Neural progenitor cell (in vitro differentiated cells): ENCODE results near the gene NLRP8. TPM values are rescaled to one million over a fixed set of nuclear protein-coding genes. Genes with fewer than 3 reads are reported as not detected.

Source experiments
- DNase-seq: peaks from one replicate; pipeline ENCODE4 v3.0.0-alpha.2; 2016; ENCODE audit warnings: low spot score
- H2AFZ ChIP-seq: fragments of 200-600 bp; sonication (generic); replicated peaks from 2 replicates; pipeline ENCODE4 v1.6.1; 2016; ENCODE audit warnings: antibody characterized with exemption
- H3F3A ChIP-seq: fragments of 200-600 bp; sonication (generic); 2 replicates; pipeline ENCODE4 v1.6.1; 2016; ENCODE audit warnings: antibody characterized with exemption, low read depth
- H3K27ac ChIP-seq: fragments of 200-600 bp; sonication (generic); 2 replicates; pipeline ENCODE4 v1.5.1; 2016; ENCODE audit warnings: mild to moderate bottlenecking
- H3K27me3 ChIP-seq: fragments of 200-600 bp; sonication (generic); 2 replicates; pipeline ENCODE4 v1.6.1; 2016; ENCODE audit warnings: mild to moderate bottlenecking, moderate library complexity
- H3K36me3 ChIP-seq: fragments of 200-600 bp; sonication (generic); 2 replicates; pipeline ENCODE4 v1.5.1; 2016
- H3K4me1 ChIP-seq: fragments of 200-600 bp; sonication (generic); 2 replicates; pipeline ENCODE4 v1.6.1; 2016; ENCODE audit warnings: mixed run types
- H3K4me2 ChIP-seq: fragments of 200-600 bp; sonication (generic); 2 replicates; pipeline ENCODE4 v1.6.1; 2016
- H3K4me3 ChIP-seq: fragments of 200-600 bp; sonication (generic); 2 replicates; pipeline ENCODE4 v1.5.1; 2016
- H3K79me2 ChIP-seq: fragments of 200-600 bp; sonication (generic); 2 replicates; pipeline ENCODE4 v1.6.1; 2016; ENCODE audit warnings: low read depth
- H3K9ac ChIP-seq: fragments of 200-600 bp; sonication (generic); 2 replicates; pipeline ENCODE4 v1.6.1; 2016
- H3K9me3 ChIP-seq: fragments of 200-600 bp; sonication (generic); 2 replicates; pipeline ENCODE4 v1.5.1; 2016; ENCODE audit warnings: low read depth
- H4K20me1 ChIP-seq: fragments of 200-600 bp; sonication (generic); 2 replicates; pipeline ENCODE4 v1.6.1; 2016; ENCODE audit warnings: low read depth
- H3K27ac Mint-ChIP-seq: 3 replicates; pipeline ENCODE4 v1.8.0; 2021; ENCODE audit warnings: mixed read lengths
- H3K27me3 Mint-ChIP-seq: 2 replicates; pipeline ENCODE4 v1.8.0; 2022; ENCODE audit warnings: low read depth, mild to moderate bottlenecking, inconsistent platforms, moderate library complexity, mixed read lengths; ENCODE audit not compliant: insufficient read depth
- H3K36me3 Mint-ChIP-seq: 3 replicates; pipeline ENCODE4 v1.8.0; 2021; ENCODE audit warnings: mixed read lengths
- H3K4me1 Mint-ChIP-seq: 3 replicates; pipeline ENCODE4 v1.8.0; 2021; ENCODE audit warnings: mixed read lengths
- H3K4me3 Mint-ChIP-seq: 3 replicates; pipeline ENCODE4 v1.8.0; 2021; ENCODE audit warnings: mild to moderate bottlenecking, moderate library complexity, mixed read lengths
- H3K9me3 Mint-ChIP-seq: 3 replicates; pipeline ENCODE4 v1.8.0; 2020; ENCODE audit warnings: mixed read lengths
- EZH2 ChIP-seq: fragments of 200-600 bp; sonication (generic); IDR thresholded peaks from 2 replicates; pipeline ENCODE4 v1.6.1; 2017; ENCODE audit warnings: antibody characterized with exemption, mild to moderate bottlenecking, moderate library complexity
- EZH2phosphoT487 ChIP-seq: fragments of 200-600 bp; sonication (generic); IDR thresholded peaks from 2 replicates; pipeline ENCODE4 v1.6.1; 2017; ENCODE audit warnings: antibody characterized with exemption
- total RNA-seq: library from RNA; depleted of rRNA; stranded (reverse); fragments of >200 nt; gene quantifications from 2 replicates; pipeline ENCODE4 v1.2.3, GENCODE V29; 2015; ENCODE audit warnings: low replicate concordance
- TF ChIP-seq, protein P1 (sequence below): fragments of 200-600 bp; sonication (generic); IDR thresholded peaks from 2 replicates; pipeline ENCODE4 v1.5.1; 2017; ENCODE audit warnings: antibody characterized with exemption, mild to moderate bottlenecking

NLRP8 gene
- total RNA-seq, 1 donor from 2014 or later = not detected

DNA sequence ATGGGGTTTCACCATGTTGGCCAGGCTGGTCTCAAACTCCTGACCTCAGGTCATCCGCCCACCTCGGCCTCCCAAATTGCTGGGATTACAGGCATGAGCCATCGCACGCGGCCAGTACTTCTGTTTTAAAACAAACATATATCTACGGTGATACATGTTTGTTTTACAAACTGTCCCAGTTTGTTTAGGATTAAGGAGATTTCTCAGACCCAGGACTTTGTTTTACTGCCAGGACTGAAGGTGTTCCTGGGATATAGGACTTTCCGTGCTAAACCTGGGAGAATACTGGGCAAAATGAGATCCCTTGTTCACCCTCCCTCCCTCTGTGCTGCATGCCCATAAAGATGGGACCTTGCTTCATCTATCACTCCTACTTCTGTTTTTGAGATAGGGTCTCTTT lies 8.8 kb downstream of the NLRP8 start:
- Histone ChIP-seq H3K9me3 (peaks cover 4% of the 10 kb centered on the region), H3K9ac (no peak overlapping the region), H3K4me2 (no peak overlapping the region), H3K79me2 (no peaks in the 10 kb centered on the region), H3K27me3 (no peaks in the 10 kb centered on the region), H3K36me3 (no peaks in the 10 kb centered on the region), H3K4me1 (no peaks in the 10 kb centered on the region), H3F3A (no peaks in the 10 kb centered on the region), H3K27ac (no peak overlapping the region), H2AFZ (no peak overlapping the region), H4K20me1 (no peaks in the 10 kb centered on the region), H3K4me3 (no peak overlapping the region)
- H3K4me1 Mint-ChIP-seq = no peaks in the 10 kb centered on the region
- no peaks in the 10 kb centered on the region for H3K27me3 Mint-ChIP-seq
- TF ChIP-seq, protein P1, sequence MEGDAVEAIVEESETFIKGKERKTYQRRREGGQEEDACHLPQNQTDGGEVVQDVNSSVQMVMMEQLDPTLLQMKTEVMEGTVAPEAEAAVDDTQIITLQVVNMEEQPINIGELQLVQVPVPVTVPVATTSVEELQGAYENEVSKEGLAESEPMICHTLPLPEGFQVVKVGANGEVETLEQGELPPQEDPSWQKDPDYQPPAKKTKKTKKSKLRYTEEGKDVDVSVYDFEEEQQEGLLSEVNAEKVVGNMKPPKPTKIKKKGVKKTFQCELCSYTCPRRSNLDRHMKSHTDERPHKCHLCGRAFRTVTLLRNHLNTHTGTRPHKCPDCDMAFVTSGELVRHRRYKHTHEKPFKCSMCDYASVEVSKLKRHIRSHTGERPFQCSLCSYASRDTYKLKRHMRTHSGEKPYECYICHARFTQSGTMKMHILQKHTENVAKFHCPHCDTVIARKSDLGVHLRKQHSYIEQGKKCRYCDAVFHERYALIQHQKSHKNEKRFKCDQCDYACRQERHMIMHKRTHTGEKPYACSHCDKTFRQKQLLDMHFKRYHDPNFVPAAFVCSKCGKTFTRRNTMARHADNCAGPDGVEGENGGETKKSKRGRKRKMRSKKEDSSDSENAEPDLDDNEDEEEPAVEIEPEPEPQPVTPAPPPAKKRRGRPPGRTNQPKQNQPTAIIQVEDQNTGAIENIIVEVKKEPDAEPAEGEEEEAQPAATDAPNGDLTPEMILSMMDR = no peak
- no peak for TF ChIP-seq EZH2phosphoT487
- no peak for TF ChIP-seq EZH2
- no peaks in the 10 kb centered on the region for H3K36me3 Mint-ChIP-seq
- no peak overlapping the region for H3K27ac Mint-ChIP-seq
- H3K9me3 Mint-ChIP-seq = peaks cover 34% of the 10 kb centered on the region
- DNase-seq = no peak
- no peak overlapping the region for H3K4me3 Mint-ChIP-seq

DNA sequence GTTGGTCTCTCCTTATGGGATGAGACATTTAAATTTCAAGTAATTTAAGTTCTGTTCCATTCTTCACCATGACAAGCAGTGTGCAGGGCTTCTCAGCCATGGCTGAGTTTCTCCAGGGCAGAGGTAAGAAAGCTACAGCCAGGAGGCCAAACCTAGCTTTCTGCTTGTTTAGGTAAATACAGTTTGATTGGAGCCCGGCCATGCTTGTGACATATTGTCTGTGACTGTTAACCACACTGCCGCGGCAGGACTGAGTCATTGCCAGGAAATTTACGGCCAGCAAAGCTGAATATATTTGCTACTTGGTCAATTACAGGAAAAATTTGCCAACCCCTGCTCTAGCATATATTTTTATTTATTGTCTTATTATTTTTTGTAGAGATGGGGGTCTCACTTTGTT lies 10.7 kb downstream of the NLRP8 start:
- TF ChIP-seq, protein P1 = no peak
- TF ChIP-seq EZH2phosphoT487 (no peak), EZH2 (no peak)
- peaks cover 34% of the 10 kb centered on the region for H3K9me3 Mint-ChIP-seq

DNA sequence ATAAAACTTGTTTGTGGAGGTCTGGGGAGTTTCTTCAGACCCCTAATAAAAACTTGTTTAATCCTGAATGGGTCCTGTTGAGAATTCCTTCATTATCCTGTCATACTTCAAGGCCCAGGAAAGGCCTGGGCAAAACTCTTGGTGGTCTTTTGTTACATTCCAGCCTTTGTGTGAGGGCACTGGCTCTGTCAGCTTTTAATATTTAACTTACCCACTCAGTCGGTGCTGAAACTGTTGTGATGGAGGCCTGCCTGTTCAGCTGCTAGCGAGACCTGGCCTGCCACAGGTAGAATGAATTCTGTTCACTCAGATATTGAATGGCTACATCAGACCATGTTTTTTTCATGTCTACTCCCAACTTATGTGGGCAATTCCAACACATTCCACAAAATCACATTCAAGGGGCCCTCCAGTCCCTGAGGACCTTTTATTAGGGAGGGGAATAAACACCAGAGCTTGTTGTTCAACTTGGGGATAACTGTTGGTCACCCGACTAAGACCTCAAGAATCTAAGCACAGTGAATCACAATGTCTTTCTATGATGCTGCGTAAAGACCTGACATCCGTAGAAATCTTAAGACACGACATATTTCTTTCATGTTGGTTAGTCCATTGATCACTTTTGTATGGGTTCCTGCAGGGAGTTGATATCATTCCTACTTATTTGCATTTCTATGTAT lies 12.5 kb downstream of the NLRP8 start:
- TF ChIP-seq, protein P1 = no peak
- Histone ChIP-seq H3K9ac (no peak overlapping the region), H3K9me3 (peaks cover 8% of the 10 kb centered on the region), H3K27ac (no peak overlapping the region), H3F3A (no peaks in the 10 kb centered on the region), H4K20me1 (no peaks in the 10 kb centered on the region), H3K4me2 (no peak overlapping the region), H3K4me3 (no peak overlapping the region), H3K36me3 (no peaks in the 10 kb centered on the region), H3K27me3 (no peaks in the 10 kb centered on the region), H3K4me1 (no peaks in the 10 kb centered on the region), H2AFZ (no peak overlapping the region), H3K79me2 (no peaks in the 10 kb centered on the region)
- no peaks in the 10 kb centered on the region for H3K27me3 Mint-ChIP-seq
- no peaks in the 10 kb centered on the region for H3K36me3 Mint-ChIP-seq
- no peaks in the 10 kb centered on the region for H3K4me1 Mint-ChIP-seq
- H3K9me3 Mint-ChIP-seq = peaks cover 36% of the 10 kb centered on the region
- no peak overlapping the region for H3K27ac Mint-ChIP-seq
- no peak overlapping the region for H3K4me3 Mint-ChIP-seq
- DNase-seq = no peak

More for the DNA sequence above, 10.7 kb downstream of the NLRP8 start:
- no peak overlapping the region for H3K4me2 ChIP-seq
- H2AFZ ChIP-seq = no peak overlapping the region
- no peaks in the 10 kb centered on the region for H4K20me1 ChIP-seq
- H3K9ac ChIP-seq = no peak overlapping the region
- H3K79me2 ChIP-seq = no peaks in the 10 kb centered on the region
- Mint-ChIP-seq H3K4me1 (no peaks in the 10 kb centered on the region), H3K27me3 (no peaks in the 10 kb centered on the region), H3K27ac (no peak overlapping the region), H3K36me3 (no peaks in the 10 kb centered on the region), H3K4me3 (no peak overlapping the region)
- H3K36me3 ChIP-seq = no peaks in the 10 kb centered on the region
- H3K27me3 ChIP-seq = no peaks in the 10 kb centered on the region
- no peaks in the 10 kb centered on the region for H3F3A ChIP-seq
- H3K9me3 ChIP-seq = peaks cover 4% of the 10 kb centered on the region
- DNase-seq = no peak
- no peak overlapping the region for H3K4me3 ChIP-seq
- H3K27ac ChIP-seq = no peak overlapping the region
- no peaks in the 10 kb centered on the region for H3K4me1 ChIP-seq
